ENCODE measurements around the gene STXBP6. TPM values are rescaled to one million over a fixed set of nuclear protein-coding genes. Genes with fewer than 3 reads are reported as not detected.

Gene STXBP6
- polyA plus RNA-seq, 2 donors = 1.9 to 2.2 TPM

- H3K9me3 ChIP-seq (ENCODE audit: control insufficient read depth in 2 of 2, insufficient read depth in 1 of 2, low read depth in 1 of 2, low read length in 1 of 2) = no peaks in the 10 kb centered on the region
Observed at GRCh38 chr14:24802236-24802635, 247.7 kb downstream of the STXBP6 start.

GRCh38 chr14:24801024-24801423 lies 248.9 kb downstream of the STXBP6 start:
- 89 to 95% methylated on average over 1 of the region's 1 CpG for WGBS, 2 donors
- H3K4me1 ChIP-seq (ENCODE audit: control insufficient read depth in 2 of 2, insufficient read depth in 2 of 2, low read length in 1 of 2) = no peaks in the 10 kb centered on the region
- no peaks in the 10 kb centered on the region for H3K36me3 ChIP-seq (ENCODE audit: control insufficient read depth in 2 of 2, insufficient read depth in 2 of 2, low read length in 1 of 2)
- H3K27me3 ChIP-seq (ENCODE audit: control insufficient read depth in 1 of 2, insufficient read depth in 2 of 2, low read length in 2 of 2) = no peaks in the 10 kb centered on the region
- H3K9me3 ChIP-seq (ENCODE audit: control insufficient read depth in 2 of 2, insufficient read depth in 1 of 2, low read depth in 1 of 2, low read length in 1 of 2) = no peaks in the 10 kb centered on the region
- H3K4me3 ChIP-seq (ENCODE audit: low read depth in 1 of 2, low read length in 2 of 2) = no peak overlapping the region
- H3K27ac ChIP-seq (ENCODE audit: low read depth in 2 of 2, low read length in 1 of 2) = no peak overlapping the region

More at GRCh38 chr14:24802236-24802635, 247.7 kb downstream of the STXBP6 start:
- H3K4me1 ChIP-seq (ENCODE audit: control insufficient read depth in 2 of 2, insufficient read depth in 2 of 2, low read length in 1 of 2) = no peaks in the 10 kb centered on the region
- H3K36me3 ChIP-seq (ENCODE audit: control insufficient read depth in 2 of 2, insufficient read depth in 2 of 2, low read length in 1 of 2) = no peaks in the 10 kb centered on the region
- H3K4me3 ChIP-seq (ENCODE audit: low read depth in 1 of 2, low read length in 2 of 2) = no peak overlapping the region
- no peaks in the 10 kb centered on the region for H3K27me3 ChIP-seq (ENCODE audit: control insufficient read depth in 1 of 2, insufficient read depth in 2 of 2, low read length in 2 of 2)
- WGBS, 2 donors = 92 to 93% methylated on average over 5 of the region's 5 CpGs
- no peak overlapping the region for H3K27ac ChIP-seq (ENCODE audit: low read depth in 2 of 2, low read length in 1 of 2)

- no peaks in the 10 kb centered on the region for H3K36me3 ChIP-seq (ENCODE audit: control insufficient read depth in 2 of 2, insufficient read depth in 2 of 2, low read length in 1 of 2)
- no peaks in the 10 kb centered on the region for H3K9me3 ChIP-seq (ENCODE audit: control insufficient read depth in 2 of 2, insufficient read depth in 1 of 2, low read depth in 1 of 2, low read length in 1 of 2)
- H3K4me3 ChIP-seq (ENCODE audit: low read depth in 1 of 2, low read length in 2 of 2) = no peak overlapping the region
- no peaks in the 10 kb centered on the region for H3K4me1 ChIP-seq (ENCODE audit: control insufficient read depth in 2 of 2, insufficient read depth in 2 of 2, low read length in 1 of 2)
- WGBS, 2 donors = 74 to 78% methylated on average over 6 of the region's 6 CpGs
- H3K27ac ChIP-seq (ENCODE audit: low read depth in 2 of 2, low read length in 1 of 2) = no peak overlapping the region
- no peaks in the 10 kb centered on the region for H3K27me3 ChIP-seq (ENCODE audit: control insufficient read depth in 1 of 2, insufficient read depth in 2 of 2, low read length in 2 of 2)
Observed at GRCh38 chr14:24798911-24799462, 251.0 kb downstream of the STXBP6 start.

- WGBS, 2 donors = 89 to 90% methylated on average over 5 of the region's 5 CpGs
- H3K4me1 ChIP-seq (ENCODE audit: control insufficient read depth in 2 of 2, insufficient read depth in 2 of 2, low read length in 1 of 2) = no peaks in the 10 kb centered on the region
- no peaks in the 10 kb centered on the region for H3K36me3 ChIP-seq (ENCODE audit: control insufficient read depth in 2 of 2, insufficient read depth in 2 of 2, low read length in 1 of 2)
- H3K9me3 ChIP-seq (ENCODE audit: control insufficient read depth in 2 of 2, insufficient read depth in 1 of 2, low read depth in 1 of 2, low read length in 1 of 2) = no peaks in the 10 kb centered on the region
- no peak overlapping the region for H3K4me3 ChIP-seq (ENCODE audit: low read depth in 1 of 2, low read length in 2 of 2)
- H3K27ac ChIP-seq (ENCODE audit: low read depth in 2 of 2, low read length in 1 of 2) = no peak overlapping the region
- H3K27me3 ChIP-seq (ENCODE audit: control insufficient read depth in 1 of 2, insufficient read depth in 2 of 2, low read length in 2 of 2) = no peaks in the 10 kb centered on the region
Observed at GRCh38 chr14:24795406-24795805, 254.5 kb downstream of the STXBP6 start.

- Histone ChIP-seq H3K27me3 (ENCODE audit: control insufficient read depth in 1 of 2, insufficient read depth in 2 of 2, low read length in 2 of 2) (no peaks in the 10 kb centered on the region), H3K27ac (ENCODE audit: low read depth in 2 of 2, low read length in 1 of 2) (no peak overlapping the region), H3K36me3 (ENCODE audit: control insufficient read depth in 2 of 2, insufficient read depth in 2 of 2, low read length in 1 of 2) (no peaks in the 10 kb centered on the region), H3K4me1 (ENCODE audit: control insufficient read depth in 2 of 2, insufficient read depth in 2 of 2, low read length in 1 of 2) (no peaks in the 10 kb centered on the region), H3K4me3 (ENCODE audit: low read depth in 1 of 2, low read length in 2 of 2) (no peak overlapping the region), H3K9me3 (ENCODE audit: control insufficient read depth in 2 of 2, insufficient read depth in 1 of 2, low read depth in 1 of 2, low read length in 1 of 2) (no peaks in the 10 kb centered on the region)
- 88% methylated on average over 10 of the region's 10 CpGs for WGBS, 2 donors
Observed at GRCh38 chr14:24794644-24795305, 255.2 kb downstream of the STXBP6 start.

- Histone ChIP-seq H3K4me1 (ENCODE audit: control insufficient read depth in 2 of 2, insufficient read depth in 2 of 2, low read length in 1 of 2) (no peaks in the 10 kb centered on the region), H3K27ac (ENCODE audit: low read depth in 2 of 2, low read length in 1 of 2) (no peak overlapping the region), H3K4me3 (ENCODE audit: low read depth in 1 of 2, low read length in 2 of 2) (no peak overlapping the region), H3K9me3 (ENCODE audit: control insufficient read depth in 2 of 2, insufficient read depth in 1 of 2, low read depth in 1 of 2, low read length in 1 of 2) (no peaks in the 10 kb centered on the region), H3K36me3 (ENCODE audit: control insufficient read depth in 2 of 2, insufficient read depth in 2 of 2, low read length in 1 of 2) (no peaks in the 10 kb centered on the region), H3K27me3 (ENCODE audit: control insufficient read depth in 1 of 2, insufficient read depth in 2 of 2, low read length in 2 of 2) (no peaks in the 10 kb centered on the region)
- WGBS, 2 donors = 82% methylated on average over 3 of the region's 3 CpGs
Observed at GRCh38 chr14:24790196-24790595, 259.8 kb downstream of the STXBP6 start.

GRCh38 chr14:24789378-24789884 lies 260.5 kb downstream of the STXBP6 start:
- Histone ChIP-seq H3K4me3 (ENCODE audit: low read depth in 1 of 2, low read length in 2 of 2) (no peak overlapping the region), H3K9me3 (ENCODE audit: control insufficient read depth in 2 of 2, insufficient read depth in 1 of 2, low read depth in 1 of 2, low read length in 1 of 2) (no peaks in the 10 kb centered on the region), H3K36me3 (ENCODE audit: control insufficient read depth in 2 of 2, insufficient read depth in 2 of 2, low read length in 1 of 2) (no peaks in the 10 kb centered on the region), H3K4me1 (ENCODE audit: control insufficient read depth in 2 of 2, insufficient read depth in 2 of 2, low read length in 1 of 2) (no peaks in the 10 kb centered on the region), H3K27me3 (ENCODE audit: control insufficient read depth in 1 of 2, insufficient read depth in 2 of 2, low read length in 2 of 2) (no peaks in the 10 kb centered on the region), H3K27ac (ENCODE audit: low read depth in 2 of 2, low read length in 1 of 2) (no peak overlapping the region)
- 15 to 39% methylated on average over 4 of the region's 4 CpGs for WGBS, 2 donors

- WGBS, 2 donors = 85 to 89% methylated on average over 1 of the region's 1 CpG
- Histone ChIP-seq H3K9me3 (ENCODE audit: control insufficient read depth in 2 of 2, insufficient read depth in 1 of 2, low read depth in 1 of 2, low read length in 1 of 2) (no peaks in the 10 kb centered on the region), H3K4me1 (ENCODE audit: control insufficient read depth in 2 of 2, insufficient read depth in 2 of 2, low read length in 1 of 2) (no peaks in the 10 kb centered on the region), H3K4me3 (ENCODE audit: low read depth in 1 of 2, low read length in 2 of 2) (no peak overlapping the region), H3K27me3 (ENCODE audit: control insufficient read depth in 1 of 2, insufficient read depth in 2 of 2, low read length in 2 of 2) (no peaks in the 10 kb centered on the region), H3K36me3 (ENCODE audit: control insufficient read depth in 2 of 2, insufficient read depth in 2 of 2, low read length in 1 of 2) (no peaks in the 10 kb centered on the region), H3K27ac (ENCODE audit: low read depth in 2 of 2, low read length in 1 of 2) (no peak overlapping the region)
Observed at GRCh38 chr14:24785698-24786097, 264.2 kb downstream of the STXBP6 start.

- Histone ChIP-seq H3K9me3 (ENCODE audit: control insufficient read depth in 2 of 2, insufficient read depth in 1 of 2, low read depth in 1 of 2, low read length in 1 of 2) (no peaks in the 10 kb centered on the region), H3K27ac (ENCODE audit: low read depth in 2 of 2, low read length in 1 of 2) (no peak overlapping the region), H3K27me3 (ENCODE audit: control insufficient read depth in 1 of 2, insufficient read depth in 2 of 2, low read length in 2 of 2) (no peaks in the 10 kb centered on the region), H3K4me3 (ENCODE audit: low read depth in 1 of 2, low read length in 2 of 2) (no peak overlapping the region), H3K4me1 (ENCODE audit: control insufficient read depth in 2 of 2, insufficient read depth in 2 of 2, low read length in 1 of 2) (no peaks in the 10 kb centered on the region), H3K36me3 (ENCODE audit: control insufficient read depth in 2 of 2, insufficient read depth in 2 of 2, low read length in 1 of 2) (no peaks in the 10 kb centered on the region)
Observed at GRCh38 chr14:24784981-24785380, 265.0 kb downstream of the STXBP6 start.

- WGBS, 2 donors = 77% methylated on average over 1 of the region's 1 CpG
- Histone ChIP-seq H3K27ac (ENCODE audit: low read depth in 2 of 2, low read length in 1 of 2) (no peak overlapping the region), H3K4me3 (ENCODE audit: low read depth in 1 of 2, low read length in 2 of 2) (no peak overlapping the region), H3K4me1 (ENCODE audit: control insufficient read depth in 2 of 2, insufficient read depth in 2 of 2, low read length in 1 of 2) (no peaks in the 10 kb centered on the region), H3K9me3 (ENCODE audit: control insufficient read depth in 2 of 2, insufficient read depth in 1 of 2, low read depth in 1 of 2, low read length in 1 of 2) (no peaks in the 10 kb centered on the region), H3K36me3 (ENCODE audit: control insufficient read depth in 2 of 2, insufficient read depth in 2 of 2, low read length in 1 of 2) (no peaks in the 10 kb centered on the region), H3K27me3 (ENCODE audit: control insufficient read depth in 1 of 2, insufficient read depth in 2 of 2, low read length in 2 of 2) (no peaks in the 10 kb centered on the region)
Observed at GRCh38 chr14:24783791-24784190, 266.2 kb downstream of the STXBP6 start.

Data from esophagus (tissue), 2 donors.